ENCODE results near the gene EYA2. TPM values are rescaled to one million over a fixed set of nuclear protein-coding genes. Genes with fewer than 3 reads are reported as not detected.

EYA2 gene
- total RNA-seq, 1 donor: not detected

DNA sequence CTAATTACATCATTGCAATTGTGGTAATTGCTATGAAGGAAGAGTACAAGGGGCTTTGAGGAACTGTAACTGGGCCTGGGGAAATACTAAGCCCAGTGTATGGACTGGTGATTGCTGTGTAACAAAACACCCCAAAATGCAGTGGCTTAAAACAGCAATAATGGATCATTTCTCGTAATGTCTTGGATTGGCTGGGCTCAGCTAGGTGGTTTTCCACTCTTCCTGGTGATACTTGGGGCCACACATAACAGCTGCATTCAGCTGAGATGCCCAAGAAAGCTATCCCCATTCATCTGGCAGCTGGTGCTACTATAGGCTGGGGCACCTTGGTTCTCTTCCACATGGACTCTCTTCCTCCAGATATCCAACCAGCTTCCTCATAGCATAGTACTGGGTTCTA, 150.3 kb downstream of the EYA2 start:
- TF ChIP-seq, protein P1, sequence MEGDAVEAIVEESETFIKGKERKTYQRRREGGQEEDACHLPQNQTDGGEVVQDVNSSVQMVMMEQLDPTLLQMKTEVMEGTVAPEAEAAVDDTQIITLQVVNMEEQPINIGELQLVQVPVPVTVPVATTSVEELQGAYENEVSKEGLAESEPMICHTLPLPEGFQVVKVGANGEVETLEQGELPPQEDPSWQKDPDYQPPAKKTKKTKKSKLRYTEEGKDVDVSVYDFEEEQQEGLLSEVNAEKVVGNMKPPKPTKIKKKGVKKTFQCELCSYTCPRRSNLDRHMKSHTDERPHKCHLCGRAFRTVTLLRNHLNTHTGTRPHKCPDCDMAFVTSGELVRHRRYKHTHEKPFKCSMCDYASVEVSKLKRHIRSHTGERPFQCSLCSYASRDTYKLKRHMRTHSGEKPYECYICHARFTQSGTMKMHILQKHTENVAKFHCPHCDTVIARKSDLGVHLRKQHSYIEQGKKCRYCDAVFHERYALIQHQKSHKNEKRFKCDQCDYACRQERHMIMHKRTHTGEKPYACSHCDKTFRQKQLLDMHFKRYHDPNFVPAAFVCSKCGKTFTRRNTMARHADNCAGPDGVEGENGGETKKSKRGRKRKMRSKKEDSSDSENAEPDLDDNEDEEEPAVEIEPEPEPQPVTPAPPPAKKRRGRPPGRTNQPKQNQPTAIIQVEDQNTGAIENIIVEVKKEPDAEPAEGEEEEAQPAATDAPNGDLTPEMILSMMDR (IDR thresholded peaks at IDR 0.05; ENCODE audit: insufficient read depth, low read depth, low read length): no peak
- no peak overlapping the region for H3K4me3 ChIP-seq (ENCODE audit: low read depth, low read length)
- DNase-seq (ENCODE audit: low read depth): no peak

DNA sequence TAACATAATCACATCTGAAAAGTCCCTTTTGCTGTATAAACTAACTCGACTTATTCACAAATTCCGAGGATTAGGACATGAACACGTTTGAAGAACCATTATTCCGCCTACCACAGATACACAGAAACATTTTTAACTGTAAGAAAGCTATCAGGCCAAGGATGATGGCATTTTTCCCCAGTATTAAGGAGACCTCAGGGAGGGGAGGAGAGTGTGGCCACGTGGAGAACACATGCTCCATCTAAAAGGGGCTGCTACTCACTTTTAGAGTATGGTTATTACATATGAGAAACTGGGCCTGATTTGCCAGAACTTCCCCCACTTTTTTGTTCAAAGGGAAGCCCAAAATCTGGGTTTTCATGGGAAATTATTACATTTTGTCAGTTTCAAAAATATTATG, 153.4 kb downstream of the EYA2 start:
- TF ChIP-seq, protein P1 (IDR thresholded peaks at IDR 0.05; ENCODE audit: insufficient read depth, low read depth, low read length): no peak
- no peak for DNase-seq (ENCODE audit: low read depth)
- no peak overlapping the region for H3K4me3 ChIP-seq (ENCODE audit: low read depth, low read length)

DNA sequence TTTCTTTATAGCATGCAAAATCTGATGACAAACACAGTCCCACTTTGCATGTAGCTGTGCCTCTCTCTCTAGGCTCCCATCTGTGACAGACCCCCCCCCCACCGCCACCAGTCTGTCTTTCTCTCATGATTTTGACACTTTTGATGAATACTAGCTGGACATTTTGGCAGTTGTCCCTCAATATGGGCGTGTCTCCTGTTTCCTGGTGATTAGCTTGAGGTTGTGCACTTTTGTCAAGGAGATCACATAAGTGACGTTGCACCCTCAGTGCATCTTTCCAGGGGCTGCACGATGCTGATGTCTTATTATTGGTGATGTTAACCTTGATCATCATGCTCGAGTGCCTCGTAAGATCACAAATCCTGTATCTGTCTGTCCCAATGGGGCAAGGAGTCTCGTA, 155.1 kb downstream of the EYA2 start:
- TF ChIP-seq, protein P1 (IDR thresholded peaks at IDR 0.05; ENCODE audit: insufficient read depth, low read depth, low read length): no peak
- DNase-seq (ENCODE audit: low read depth): no peak
- H3K4me3 ChIP-seq (ENCODE audit: low read depth, low read length): no peak overlapping the region

DNA sequence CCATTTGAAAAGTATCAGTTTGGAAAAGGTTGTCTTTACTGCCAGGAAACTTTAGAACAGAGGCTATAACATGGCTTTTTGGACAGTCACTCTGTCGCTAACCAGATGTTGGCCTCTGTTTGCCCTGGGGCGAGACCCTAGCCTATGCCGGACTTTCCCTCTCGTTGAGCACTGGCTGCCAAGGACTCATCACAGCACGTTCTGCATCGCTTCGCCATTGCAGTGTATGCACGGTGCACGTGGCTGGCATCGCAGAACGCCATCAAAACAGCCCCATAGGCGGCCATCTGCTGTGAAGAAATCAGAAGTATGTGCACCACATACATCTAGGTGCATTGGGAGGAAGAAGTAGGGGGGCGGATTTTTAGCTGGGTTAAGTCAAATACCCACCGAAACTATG, 156.4 kb downstream of the EYA2 start:
- DNase-seq (ENCODE audit: low read depth): no peak
- TF ChIP-seq, protein P1 (IDR thresholded peaks at IDR 0.05; ENCODE audit: insufficient read depth, low read depth, low read length): no peak
- no peak overlapping the region for H3K4me3 ChIP-seq (ENCODE audit: low read depth, low read length)

DNA sequence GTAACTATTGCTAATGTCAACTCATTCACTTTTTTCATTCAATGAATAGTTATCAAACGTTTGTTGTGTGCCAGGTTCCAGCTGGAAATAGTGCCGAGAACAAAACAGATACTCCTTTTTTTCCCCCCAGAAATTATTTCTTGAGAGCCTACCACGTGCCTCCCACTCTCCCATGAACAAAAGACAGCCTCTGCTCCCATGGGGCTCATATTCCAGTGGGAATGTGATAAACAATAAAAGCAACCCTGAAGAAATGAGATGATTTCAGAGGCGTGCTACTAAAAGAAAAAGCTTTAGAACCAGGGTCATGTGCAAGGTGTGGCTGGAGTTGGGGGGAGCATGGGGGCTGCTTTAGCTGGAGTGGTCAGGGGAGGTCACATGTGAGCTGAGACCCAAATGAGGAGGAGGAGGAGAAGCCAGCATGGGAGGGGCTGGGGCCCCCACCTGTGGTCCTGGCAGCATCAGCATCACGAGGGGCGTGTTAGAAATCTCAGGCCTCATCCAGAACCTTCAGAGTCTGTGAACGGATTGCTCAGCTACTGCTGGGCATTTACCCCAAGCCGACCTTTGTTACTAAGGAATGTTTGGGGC, 157.4 kb downstream of the EYA2 start:
- no peak for DNase-seq (ENCODE audit: low read depth)
- TF ChIP-seq, protein P1 (IDR thresholded peaks at IDR 0.05; ENCODE audit: insufficient read depth, low read depth, low read length): no peak
- no peak overlapping the region for H3K4me3 ChIP-seq (ENCODE audit: low read depth, low read length)

DNA sequence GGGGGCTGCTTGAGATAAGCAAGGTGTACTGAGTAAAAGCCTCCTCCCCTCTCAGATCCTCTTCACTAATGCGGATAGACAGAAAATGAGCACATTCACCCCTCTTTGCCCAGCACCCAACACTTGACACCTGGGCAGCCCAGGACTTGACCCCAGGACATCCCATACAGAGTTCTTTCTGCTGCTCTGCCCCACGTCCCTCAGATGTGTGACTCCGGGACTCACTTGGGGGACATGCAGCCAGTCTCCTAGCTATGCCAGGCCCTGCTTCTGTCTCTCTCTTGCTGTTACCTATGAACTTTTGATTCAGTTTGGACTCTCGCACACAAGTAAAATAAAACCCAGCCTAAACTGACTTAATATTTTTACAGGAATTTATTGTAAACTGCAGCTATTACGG, 159.9 kb downstream of the EYA2 start:
- TF ChIP-seq, protein P1 (IDR thresholded peaks at IDR 0.05; ENCODE audit: insufficient read depth, low read depth, low read length): no peak
- DNase-seq (ENCODE audit: low read depth): no peak
- H3K4me3 ChIP-seq (ENCODE audit: low read depth, low read length): no peak overlapping the region

DNA sequence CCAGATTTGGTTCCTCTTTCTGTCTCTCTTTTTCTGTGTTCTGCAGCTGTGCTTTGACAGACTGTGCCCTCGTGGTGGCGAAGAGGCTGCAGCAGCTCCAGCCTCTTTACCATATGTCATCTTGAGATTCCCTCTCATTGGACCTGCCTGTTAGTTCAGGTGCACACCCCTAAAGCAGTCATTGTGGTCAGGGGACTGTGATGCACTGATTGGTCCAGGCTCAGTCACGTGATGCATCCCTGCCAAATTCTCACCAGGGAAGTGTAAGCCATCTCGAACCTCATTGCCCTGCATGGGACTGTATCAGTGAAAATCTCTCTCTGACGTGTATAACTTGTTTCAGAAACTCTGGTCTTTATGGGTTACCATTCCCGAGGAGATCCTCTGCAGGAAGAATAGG, 160.3 kb downstream of the EYA2 start:
- no peak overlapping the region for H3K4me3 ChIP-seq (ENCODE audit: low read depth, low read length)
- DNase-seq (ENCODE audit: low read depth): no peak
- TF ChIP-seq, protein P1 (IDR thresholded peaks at IDR 0.05; ENCODE audit: insufficient read depth, low read depth, low read length): no peak
